Karpas-422 (cell line): ENCODE data around the gene CXCL6. TPM values are rescaled to one million over a fixed set of nuclear protein-coding genes. Genes with fewer than 3 reads are reported as not detected.

Experiments used
- DNase-seq: peaks from one replicate; pipeline ENCODE4 v3.0.0-alpha.2; 2015
- H2AFZ ChIP-seq: fragments of 200-600 bp; sonication (generic); 2 replicates; pipeline ENCODE4 v1.6.1; 2014; ENCODE audit warnings: antibody characterized with exemption, low read length, mixed read lengths
- H3K27ac ChIP-seq: fragments of 200-600 bp; sonication (generic); 2 replicates; pipeline ENCODE4 v1.5.1; 2014; ENCODE audit warnings: mild to moderate bottlenecking, low read length, moderate library complexity
- H3K27me3 ChIP-seq: fragments of 200-600 bp; sonication (generic); 2 replicates; pipeline ENCODE4 v1.6.1; 2014; ENCODE audit warnings: low read length, mixed read lengths
- H3K36me3 ChIP-seq: fragments of 200-600 bp; sonication (generic); 2 replicates; pipeline ENCODE4 v1.6.1; 2014; ENCODE audit warnings: low read length, mixed read lengths; ENCODE audit not compliant: insufficient read depth
- H3K4me1 ChIP-seq: fragments of 200-600 bp; sonication (generic); 2 replicates; pipeline ENCODE4 v1.6.1; 2014; ENCODE audit warnings: mild to moderate bottlenecking, low read length, mixed read lengths
- H3K4me2 ChIP-seq: fragments of 200-600 bp; sonication (generic); 2 replicates; pipeline ENCODE4 v1.6.1; 2014; ENCODE audit warnings: low read length, low read depth, mild to moderate bottlenecking; ENCODE audit not compliant: poor library complexity, severe bottlenecking
- H3K4me3 ChIP-seq: fragments of 200-600 bp; sonication (generic); 2 replicates; pipeline ENCODE4 v1.5.1; 2014; ENCODE audit warnings: mild to moderate bottlenecking, antibody characterized with exemption, low read length, mixed read lengths
- H3K79me2 ChIP-seq: fragments of 200-600 bp; sonication (generic); 2 replicates; pipeline ENCODE4 v1.6.1; 2014; ENCODE audit warnings: mild to moderate bottlenecking, low read length, mixed read lengths
- H3K9ac ChIP-seq: fragments of 200-600 bp; sonication (generic); 2 replicates; pipeline ENCODE4 v1.6.0; 2014; ENCODE audit warnings: low read length
- H3K9me2 ChIP-seq: fragments of 200-600 bp; sonication (generic), shearing (Covaris generic); replicated peaks from 2 replicates; pipeline ENCODE4 v1.6.0; 2014; ENCODE audit warnings: mild to moderate bottlenecking, low read length, moderate library complexity; ENCODE audit not compliant: insufficient read depth
- H3K9me3 ChIP-seq: fragments of 300-700, 200-600 bp; sonication (generic); 2 replicates; pipeline ENCODE4 v1.6.1; 2014; ENCODE audit warnings: low read length, mixed read lengths
- H4K20me1 ChIP-seq: fragments of 200-600 bp; sonication (generic); 2 replicates; pipeline ENCODE4 v1.6.1; 2014; ENCODE audit warnings: mild to moderate bottlenecking, antibody characterized with exemption, low read length, low read depth; ENCODE audit not compliant: insufficient read depth
- total RNA-seq: library from RNA; depleted of rRNA; stranded (reverse); fragments of >200 nt; shearing (Covaris generic); gene quantifications from 2 replicates; pipeline ENCODE4 v1.2.3, GENCODE V29; 2014; ENCODE audit warnings: low replicate concordance

The CXCL6 gene
- total RNA-seq, 1 experiment from 2014 or later: not detected

DNA sequence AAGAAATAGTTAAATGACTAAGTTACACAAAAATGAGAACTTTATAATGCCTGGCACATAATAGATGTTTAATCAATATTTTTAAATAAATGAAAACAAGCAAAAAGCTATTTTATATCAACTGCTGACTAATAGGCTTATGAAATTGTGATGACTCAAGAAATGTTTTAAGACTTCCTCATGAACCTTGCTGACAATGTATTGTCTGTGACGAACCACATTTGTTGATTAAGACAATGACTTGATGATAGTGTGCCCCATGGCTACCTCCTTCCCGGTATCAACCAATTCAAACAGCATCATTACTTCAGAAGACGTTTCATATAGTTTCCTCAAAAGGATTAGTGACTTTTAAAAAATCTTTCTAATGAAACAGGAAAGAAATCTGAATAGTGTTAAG lies 7.9 kb downstream of the CXCL6 start:
- Histone ChIP-seq H3K79me2 (no peaks in the 10 kb centered on the region), H3K4me3 (no peak overlapping the region), H3K9me3 (no peaks in the 10 kb centered on the region), H4K20me1 (no peaks in the 10 kb centered on the region), H3K9me2 (no peaks in the 10 kb centered on the region), H3K4me1 (no peaks in the 10 kb centered on the region), H3K36me3 (no peaks in the 10 kb centered on the region), H3K9ac (no peak overlapping the region), H3K27me3 (no peaks in the 10 kb centered on the region), H2AFZ (no peak overlapping the region), H3K4me2 (no peak overlapping the region), H3K27ac (no peak overlapping the region)
- no peak for DNase-seq

DNA sequence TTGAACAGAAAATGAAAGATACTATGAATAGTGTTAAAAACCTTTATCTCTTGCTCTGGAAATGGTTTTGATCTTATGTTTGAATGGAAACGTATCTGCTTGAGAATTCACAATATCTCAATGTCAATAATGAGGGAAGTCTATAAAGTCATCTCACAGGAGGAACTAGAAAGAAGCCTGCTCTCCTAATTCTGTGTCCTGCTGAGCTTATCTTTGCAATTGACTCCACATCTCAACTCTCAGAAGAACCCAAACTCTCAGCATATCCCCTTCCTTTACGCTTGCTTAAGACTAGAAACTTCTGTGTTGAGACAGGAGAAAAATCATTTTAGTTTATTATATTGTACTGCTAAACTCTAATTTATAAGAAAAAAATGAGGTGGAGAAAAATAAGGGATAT lies 8.3 kb downstream of the CXCL6 start:
- Histone ChIP-seq H4K20me1 (no peaks in the 10 kb centered on the region), H3K27ac (no peak overlapping the region), H3K4me3 (no peak overlapping the region), H3K4me2 (no peak overlapping the region), H3K9ac (no peak overlapping the region), H3K79me2 (no peaks in the 10 kb centered on the region), H3K27me3 (no peaks in the 10 kb centered on the region), H3K4me1 (no peaks in the 10 kb centered on the region), H2AFZ (no peak overlapping the region), H3K9me2 (no peaks in the 10 kb centered on the region), H3K36me3 (no peaks in the 10 kb centered on the region), H3K9me3 (no peaks in the 10 kb centered on the region)
- DNase-seq: no peak

DNA sequence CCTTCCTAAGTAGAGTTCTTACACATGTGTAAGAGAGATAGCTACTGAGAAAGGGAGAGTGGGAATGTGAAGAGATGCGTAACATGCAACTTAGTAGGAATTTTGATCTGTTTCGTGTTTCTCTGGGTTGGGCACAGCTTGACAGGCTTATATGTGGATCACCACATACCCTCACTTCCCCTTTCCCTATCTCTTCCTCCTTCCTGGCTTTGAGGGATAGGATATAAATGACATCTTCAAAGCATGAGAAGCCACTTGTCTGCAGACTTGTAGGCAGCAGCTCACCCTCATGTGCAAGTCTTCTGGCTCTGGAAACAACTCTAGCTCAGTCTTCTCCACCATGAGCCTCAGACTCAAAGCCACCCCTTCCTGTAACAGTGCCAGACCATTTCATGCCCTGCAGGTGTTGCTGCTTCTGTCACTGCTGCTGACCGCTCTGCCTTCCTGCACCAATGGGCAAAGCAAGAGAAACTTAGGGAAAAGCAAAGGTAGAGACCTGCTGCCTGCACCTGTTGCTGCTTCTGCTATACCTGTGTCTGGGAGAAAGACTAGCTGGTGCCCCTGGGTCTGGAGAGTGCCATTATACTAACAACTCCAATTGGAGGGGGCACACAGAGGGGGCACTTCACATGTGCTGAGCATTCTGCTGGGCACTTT lies 11.2 kb downstream of the CXCL6 start:
- no peaks in the 10 kb centered on the region for H4K20me1 ChIP-seq
- H3K9me2 ChIP-seq: no peaks in the 10 kb centered on the region
- DNase-seq: no peak
- H3K27me3 ChIP-seq: no peaks in the 10 kb centered on the region
- no peaks in the 10 kb centered on the region for H3K9me3 ChIP-seq
- no peaks in the 10 kb centered on the region for H3K36me3 ChIP-seq
- H3K79me2 ChIP-seq: no peaks in the 10 kb centered on the region
- H3K4me3 ChIP-seq: no peak overlapping the region
- H3K9ac ChIP-seq: no peak overlapping the region
- H3K27ac ChIP-seq: no peak overlapping the region
- no peaks in the 10 kb centered on the region for H3K4me1 ChIP-seq
- H2AFZ ChIP-seq: no peak overlapping the region
- H3K4me2 ChIP-seq: no peak overlapping the region

DNA sequence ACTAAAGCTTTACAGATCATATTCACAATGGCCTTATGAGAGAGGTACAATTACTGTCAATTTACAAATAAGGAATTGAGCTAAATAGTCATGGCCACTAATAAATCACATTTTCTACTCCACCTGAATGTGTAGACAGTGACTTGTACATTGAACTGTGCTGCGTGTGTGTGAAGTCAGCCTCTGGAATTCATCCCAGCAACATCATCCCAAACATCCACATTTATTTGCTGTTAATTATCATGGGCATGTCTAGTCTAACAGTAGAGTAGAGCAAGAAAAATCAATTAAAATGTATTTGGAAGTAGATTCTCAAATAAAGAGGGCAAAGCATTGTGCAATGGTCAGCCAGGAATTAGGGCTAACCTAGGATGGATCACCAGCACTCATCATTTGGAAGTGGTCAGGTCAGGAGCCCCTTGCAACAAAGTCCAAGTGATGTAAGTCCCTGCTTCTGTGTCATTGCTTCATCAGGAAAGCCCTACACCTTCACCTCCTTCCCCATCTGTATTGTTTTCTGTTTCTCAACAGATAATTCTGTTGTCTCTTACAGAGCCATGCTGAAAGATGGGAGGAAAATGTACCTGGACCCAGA lies 11.8 kb downstream of the CXCL6 start:
- DNase-seq: no peak
- no peaks in the 10 kb centered on the region for H3K36me3 ChIP-seq
- H3K9ac ChIP-seq: no peak overlapping the region
- H3K9me2 ChIP-seq: no peaks in the 10 kb centered on the region
- no peak overlapping the region for H3K27ac ChIP-seq
- no peaks in the 10 kb centered on the region for H3K27me3 ChIP-seq
- H3K79me2 ChIP-seq: no peaks in the 10 kb centered on the region
- H4K20me1 ChIP-seq: no peaks in the 10 kb centered on the region
- no peaks in the 10 kb centered on the region for H3K9me3 ChIP-seq
- no peaks in the 10 kb centered on the region for H3K4me1 ChIP-seq
- no peak overlapping the region for H3K4me2 ChIP-seq
- no peak overlapping the region for H3K4me3 ChIP-seq
- no peak overlapping the region for H2AFZ ChIP-seq

DNA sequence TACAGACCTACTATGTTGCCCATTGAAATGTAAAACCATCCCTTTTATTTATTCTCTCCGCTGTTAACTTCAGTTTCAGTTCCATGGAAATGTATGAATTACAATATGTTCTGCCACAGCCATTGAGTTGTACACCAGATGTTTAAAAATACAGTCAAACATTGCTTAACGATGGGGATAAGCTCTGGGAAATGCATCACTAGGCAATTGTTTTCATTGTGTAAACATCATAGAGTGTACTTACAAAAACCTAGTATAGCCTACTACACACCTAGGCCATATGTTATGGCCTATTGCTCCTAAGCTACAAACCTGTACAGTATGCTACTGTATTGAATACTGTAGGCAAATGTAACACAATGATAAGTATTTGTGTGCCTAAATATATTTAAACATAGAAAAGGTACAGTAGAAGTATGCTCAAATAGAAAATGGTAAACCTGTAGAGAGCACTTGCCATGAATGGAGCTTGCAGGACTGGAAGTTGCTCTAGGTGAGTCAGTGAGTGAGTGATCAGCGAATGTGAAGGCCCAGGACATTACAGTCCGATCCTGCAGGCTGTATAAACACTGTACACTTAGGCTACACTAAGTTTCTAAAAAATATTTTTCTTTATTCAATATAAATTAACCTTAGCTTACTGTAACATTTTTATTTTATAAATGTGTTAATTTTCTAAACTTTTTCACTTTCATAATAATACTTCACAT lies 13.9 kb downstream of the CXCL6 start:
- Histone ChIP-seq H3K4me1 (no peaks in the 10 kb centered on the region), H3K9me2 (no peaks in the 10 kb centered on the region), H3K9ac (no peak overlapping the region), H3K27ac (no peak overlapping the region), H3K27me3 (no peaks in the 10 kb centered on the region), H3K79me2 (no peaks in the 10 kb centered on the region), H3K4me2 (no peak overlapping the region), H2AFZ (no peak overlapping the region), H4K20me1 (no peaks in the 10 kb centered on the region), H3K36me3 (no peaks in the 10 kb centered on the region), H3K9me3 (no peaks in the 10 kb centered on the region), H3K4me3 (no peak overlapping the region)
- DNase-seq: no peak

DNA sequence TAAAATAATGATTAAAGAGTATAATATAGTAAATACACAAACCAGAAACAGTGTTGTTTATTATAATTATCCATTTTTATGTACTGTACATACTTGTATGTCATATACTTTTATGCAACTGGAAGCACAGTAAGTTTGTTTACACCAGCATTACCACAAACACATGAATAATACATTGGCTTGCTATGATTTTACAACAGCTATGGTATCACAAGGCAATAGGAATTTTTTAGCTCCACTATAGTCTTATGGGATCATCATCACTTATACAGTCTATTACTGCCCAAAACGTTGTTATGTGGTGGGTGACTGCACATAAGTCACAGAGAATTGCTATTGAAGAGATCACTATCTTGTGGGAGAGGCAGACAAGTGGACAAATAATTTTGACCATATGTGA lies 14.8 kb downstream of the CXCL6 start:
- no peak for DNase-seq
- Histone ChIP-seq H3K27me3 (no peaks in the 10 kb centered on the region), H3K9me2 (no peaks in the 10 kb centered on the region), H3K4me1 (no peaks in the 10 kb centered on the region), H3K4me2 (no peak overlapping the region), H3K9ac (no peak overlapping the region), H3K4me3 (no peak overlapping the region), H3K9me3 (no peaks in the 10 kb centered on the region), H3K79me2 (no peaks in the 10 kb centered on the region), H2AFZ (no peak overlapping the region), H3K27ac (no peak overlapping the region), H4K20me1 (no peaks in the 10 kb centered on the region), H3K36me3 (no peaks in the 10 kb centered on the region)

DNA sequence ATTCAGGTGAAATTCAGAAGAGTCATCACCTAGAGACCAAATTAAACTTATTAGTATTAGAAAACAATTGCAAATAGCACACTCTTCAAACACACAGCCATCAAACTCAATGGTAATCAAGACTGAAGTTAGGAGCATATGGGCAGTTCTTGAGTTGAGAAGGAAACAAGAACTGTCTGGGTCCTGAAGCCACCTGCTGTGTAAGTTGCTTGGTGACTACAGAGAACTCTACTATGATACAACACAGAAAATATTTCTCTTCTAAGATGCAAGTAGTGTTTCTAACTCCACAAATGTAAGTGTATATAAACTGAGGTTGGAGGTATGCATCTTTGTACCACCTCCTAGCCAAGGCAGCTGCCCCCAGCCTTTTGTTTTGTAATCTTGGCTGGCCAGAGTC lies 16.3 kb downstream of the CXCL6 start:
- Histone ChIP-seq H2AFZ (no peak overlapping the region), H3K79me2 (no peaks in the 10 kb centered on the region), H3K36me3 (no peaks in the 10 kb centered on the region), H3K4me3 (no peak overlapping the region), H3K9me3 (no peaks in the 10 kb centered on the region), H3K4me2 (no peak overlapping the region), H4K20me1 (no peaks in the 10 kb centered on the region), H3K4me1 (no peaks in the 10 kb centered on the region), H3K9me2 (no peaks in the 10 kb centered on the region), H3K9ac (no peak overlapping the region), H3K27me3 (no peaks in the 10 kb centered on the region), H3K27ac (no peak overlapping the region)
- no peak for DNase-seq

DNA sequence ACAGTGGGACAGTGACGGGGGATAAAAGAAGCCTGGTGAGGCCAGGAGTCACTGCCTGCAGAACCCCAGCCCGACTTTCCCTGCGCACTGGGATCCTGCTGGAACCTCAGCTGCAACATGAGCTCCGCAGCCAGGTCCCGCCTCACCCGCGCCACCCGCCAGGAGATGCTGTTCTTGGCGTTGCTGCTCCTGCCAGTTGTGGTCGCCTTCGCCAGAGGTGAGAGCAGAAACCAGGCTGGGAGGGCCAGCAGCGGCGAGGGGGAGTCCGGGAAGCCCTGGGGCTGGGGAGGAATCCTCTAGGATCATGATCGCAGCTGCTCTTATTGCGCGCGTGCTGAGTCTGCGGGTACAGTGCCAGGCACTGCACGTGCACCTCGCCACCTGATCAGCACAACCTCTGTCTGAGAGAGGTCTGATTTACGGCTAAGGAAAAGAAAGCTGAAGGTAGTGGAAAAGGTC lies 16.8 kb downstream of the CXCL6 start, which contains the start of gene PF4V1:
TSS of gene PF4V1 (plus strand) at position 51 of the 459 bp plus-strand sequence. CDS start at position 118, 67 bp downstream.
- Histone ChIP-seq H3K4me1 (no peaks in the 10 kb centered on the region), H3K9me2 (no peaks in the 10 kb centered on the region), H3K36me3 (no peaks in the 10 kb centered on the region), H2AFZ (no peak within 1 kb of the TSS), H4K20me1 (no peaks in the 10 kb centered on the region), H3K79me2 (no peaks in the 10 kb centered on the region), H3K9me3 (no peaks in the 10 kb centered on the region), H3K4me2 (no peak within 1 kb of the TSS), H3K27ac (no peak within 1 kb of the TSS), H3K27me3 (no peaks in the 10 kb centered on the region), H3K9ac (no peak within 1 kb of the TSS), H3K4me3 (no peak within 1 kb of the TSS)
- DNase-seq: no peak
